Neutrophil (primary cell): ENCODE results near the gene GAREM1.
"Not testable (repeated sequence)": the region's sequence is repeated elsewhere in the genome, so short reads cannot be mapped to it uniquely, and the experiment has no call there.

Experiments used
- H3K27ac ChIP-seq: fragments of 200-600 bp; sonication (generic); 2 replicates; pipeline ENCODE4 v1.5.1; 2016; ENCODE audit warnings: mild to moderate bottlenecking, moderate library complexity
- H3K27me3 ChIP-seq: fragments of 200-600 bp; sonication (generic); 2 replicates; pipeline ENCODE4 v1.6.0; 2016; ENCODE audit warnings: mild to moderate bottlenecking
- H3K36me3 ChIP-seq: fragments of 200-600 bp; sonication (generic); 2 replicates; pipeline ENCODE4 v1.5.1; 2017
- H3K4me1 ChIP-seq, 2 experiments: fragments of 200-600 bp in 1 of 2; sonication (generic) in 1 of 2; 1 replicate in 1 of 2; 2 replicates in 1 of 2; pipeline versions ENCODE4 v1.5.1 to v1.6.1; 2013 to 2016; ENCODE audit warnings: low read depth in 1 of 2, low read length in 1 of 2, mild to moderate bottlenecking in 1 of 2, moderate library complexity in 1 of 2; ENCODE audit not compliant: control insufficient read depth in 1 of 2, insufficient read depth in 1 of 2
- H3K4me3 ChIP-seq, 2 experiments: fragments of 200-600 bp in 1 of 2; sonication (generic) in 1 of 2; 1 replicate in 1 of 2; 2 replicates in 1 of 2; pipeline ENCODE4 v1.5.1; 2013 to 2016; ENCODE audit warnings: low read depth in 1 of 2, low read length in 1 of 2, mild to moderate bottlenecking in 1 of 2, moderate library complexity in 1 of 2
- H3K9me3 ChIP-seq: fragments of 200-600 bp; sonication (generic); 2 replicates; pipeline ENCODE4 v1.5.1; 2016
- TF ChIP-seq, protein P1 (sequence below): fragments of 200-600 bp; sonication (generic); IDR thresholded peaks from 2 replicates; pipeline ENCODE4 v1.5.1; 2016; ENCODE audit warnings: antibody characterized with exemption

Gene GAREM1

DNA sequence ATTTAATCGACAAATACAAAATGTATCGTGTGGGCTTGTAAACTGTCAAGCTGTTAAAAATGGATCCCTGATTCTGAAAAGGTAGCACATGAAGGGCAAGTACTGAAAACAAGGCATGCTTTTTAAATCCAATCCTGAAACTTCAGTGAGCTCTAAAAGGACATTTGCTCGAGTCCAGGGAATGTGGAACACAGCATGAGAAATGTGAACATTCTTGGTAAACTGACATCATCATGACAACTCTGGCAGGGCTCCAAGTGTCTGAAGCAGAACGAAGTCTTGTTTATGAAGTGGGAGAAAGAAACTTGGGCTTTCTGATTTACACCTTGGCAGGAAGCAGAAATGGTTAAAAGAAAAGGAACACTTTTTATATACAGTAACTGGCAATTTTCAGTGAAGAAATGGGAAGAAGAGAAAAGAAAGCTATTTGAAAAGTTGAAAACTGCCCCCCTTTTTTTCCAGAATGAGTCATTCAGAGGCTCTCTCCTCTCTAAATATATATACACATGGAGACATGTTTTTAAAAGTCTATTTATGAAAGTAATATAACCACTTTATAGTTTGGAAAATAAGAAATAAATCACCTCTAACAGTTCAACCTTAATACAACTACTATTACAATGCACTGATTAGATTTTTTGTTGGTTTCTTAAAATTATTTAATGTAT is 120.8 kb downstream of the GAREM1 start:
- no peaks in the 10 kb centered on the region for H3K9me3 ChIP-seq
- no peaks in the 10 kb centered on the region for H3K36me3 ChIP-seq
- no peak overlapping the region for H3K4me3 ChIP-seq
- no peak overlapping the region for H3K27ac ChIP-seq
- TF ChIP-seq, protein P1, sequence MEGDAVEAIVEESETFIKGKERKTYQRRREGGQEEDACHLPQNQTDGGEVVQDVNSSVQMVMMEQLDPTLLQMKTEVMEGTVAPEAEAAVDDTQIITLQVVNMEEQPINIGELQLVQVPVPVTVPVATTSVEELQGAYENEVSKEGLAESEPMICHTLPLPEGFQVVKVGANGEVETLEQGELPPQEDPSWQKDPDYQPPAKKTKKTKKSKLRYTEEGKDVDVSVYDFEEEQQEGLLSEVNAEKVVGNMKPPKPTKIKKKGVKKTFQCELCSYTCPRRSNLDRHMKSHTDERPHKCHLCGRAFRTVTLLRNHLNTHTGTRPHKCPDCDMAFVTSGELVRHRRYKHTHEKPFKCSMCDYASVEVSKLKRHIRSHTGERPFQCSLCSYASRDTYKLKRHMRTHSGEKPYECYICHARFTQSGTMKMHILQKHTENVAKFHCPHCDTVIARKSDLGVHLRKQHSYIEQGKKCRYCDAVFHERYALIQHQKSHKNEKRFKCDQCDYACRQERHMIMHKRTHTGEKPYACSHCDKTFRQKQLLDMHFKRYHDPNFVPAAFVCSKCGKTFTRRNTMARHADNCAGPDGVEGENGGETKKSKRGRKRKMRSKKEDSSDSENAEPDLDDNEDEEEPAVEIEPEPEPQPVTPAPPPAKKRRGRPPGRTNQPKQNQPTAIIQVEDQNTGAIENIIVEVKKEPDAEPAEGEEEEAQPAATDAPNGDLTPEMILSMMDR: no peak
- no peaks in the 10 kb centered on the region for H3K4me1 ChIP-seq
- no peaks in the 10 kb centered on the region for H3K27me3 ChIP-seq

DNA sequence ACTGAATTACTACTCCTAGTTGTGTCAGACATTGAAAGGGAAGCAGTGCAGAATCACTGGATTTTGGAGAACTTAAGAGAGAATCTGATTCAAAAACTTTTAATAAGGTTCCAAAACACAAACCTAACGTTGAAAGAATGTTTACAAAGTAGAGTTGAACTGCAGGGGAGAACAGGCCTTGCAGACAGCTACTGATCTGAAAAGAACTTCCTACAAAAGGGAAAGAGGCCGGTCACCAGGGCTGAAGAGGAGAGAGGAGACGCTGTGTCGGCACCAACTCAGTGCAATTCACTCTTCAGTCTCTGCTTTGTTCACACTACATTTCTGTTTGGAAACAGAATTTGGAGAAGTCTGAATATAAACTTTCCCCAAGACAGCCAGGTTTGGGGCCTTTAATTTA is 124.0 kb downstream of the GAREM1 start:
- H3K27ac ChIP-seq: no peak overlapping the region
- no peaks in the 10 kb centered on the region for H3K27me3 ChIP-seq
- no peaks in the 10 kb centered on the region for H3K36me3 ChIP-seq
- TF ChIP-seq, protein P1: no peak
- H3K4me1 ChIP-seq: no peaks in the 10 kb centered on the region
- H3K9me3 ChIP-seq: no peaks in the 10 kb centered on the region
- H3K4me3 ChIP-seq: no peak overlapping the region

DNA sequence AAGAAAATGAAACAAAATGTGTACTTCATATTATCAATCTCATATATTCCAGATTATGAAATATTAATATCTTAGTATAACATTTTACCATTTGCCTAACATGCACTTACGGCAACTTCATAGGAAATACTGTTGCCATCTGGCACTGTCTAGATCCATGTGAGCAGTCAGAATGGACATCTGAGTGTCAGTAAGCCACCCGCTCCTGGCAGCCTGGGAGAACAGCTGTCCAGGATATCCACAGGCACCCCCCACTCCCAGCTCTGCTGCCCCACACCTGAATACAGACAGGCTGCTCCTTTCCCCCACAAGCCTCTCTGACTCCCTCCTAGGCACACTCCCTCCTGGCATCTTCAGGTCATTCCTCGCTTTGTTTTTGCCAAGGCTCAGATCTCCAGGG is 127.0 kb downstream of the GAREM1 start:
- no peak overlapping the region for H3K4me3 ChIP-seq
- no peaks in the 10 kb centered on the region for H3K27me3 ChIP-seq
- H3K36me3 ChIP-seq: no peaks in the 10 kb centered on the region
- TF ChIP-seq, protein P1: no peak
- H3K9me3 ChIP-seq: no peaks in the 10 kb centered on the region
- H3K27ac ChIP-seq: no peak overlapping the region
- no peaks in the 10 kb centered on the region for H3K4me1 ChIP-seq

DNA sequence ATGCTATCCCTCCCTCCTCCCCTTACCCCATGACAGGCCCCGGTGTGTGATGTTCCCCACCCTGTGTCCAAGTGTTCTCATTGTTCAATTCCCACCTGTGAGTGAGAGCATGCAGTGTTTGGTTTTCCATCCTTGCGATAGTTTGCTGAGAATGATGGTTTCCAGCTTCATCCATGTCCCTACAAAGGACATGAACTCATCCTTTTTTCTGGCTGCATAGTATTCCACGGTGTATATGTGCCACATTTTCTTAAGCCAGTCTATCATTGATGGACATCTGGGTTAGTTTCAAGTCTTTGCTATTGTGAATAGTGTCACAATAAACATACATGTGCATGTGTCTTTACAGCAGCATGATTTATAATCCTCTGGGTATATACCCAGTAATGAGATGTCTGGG is 129.6 kb downstream of the GAREM1 start:
- not testable (repeated sequence) for H3K36me3 ChIP-seq, H3K9me3 ChIP-seq, H3K27me3 ChIP-seq, H3K27ac ChIP-seq, H3K4me3 ChIP-seq, H3K4me1 ChIP-seq

DNA sequence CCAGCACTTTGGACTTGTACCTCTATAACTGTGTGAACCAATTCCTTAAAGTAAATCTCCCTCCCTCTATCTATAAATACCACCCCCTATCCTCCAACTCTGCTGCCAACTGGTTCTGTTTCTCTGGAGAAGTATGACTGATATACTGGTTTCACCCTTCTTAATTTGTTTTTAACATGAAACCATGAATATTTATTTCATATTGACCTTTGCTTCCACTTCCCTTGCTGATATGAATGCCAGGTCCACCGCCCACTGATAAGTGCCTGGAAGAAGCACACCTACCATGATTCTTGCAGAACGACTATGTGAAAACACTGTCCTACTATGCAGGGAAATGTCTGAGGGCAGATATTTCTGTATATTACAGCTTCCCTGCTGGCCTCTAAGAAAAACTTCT is 131.6 kb downstream of the GAREM1 start:
- H3K27ac ChIP-seq: no peak overlapping the region
- no peaks in the 10 kb centered on the region for H3K36me3 ChIP-seq
- no peak overlapping the region for H3K4me3 ChIP-seq
- peaks cover 6% of the 10 kb centered on the region for H3K27me3 ChIP-seq
- H3K4me1 ChIP-seq: no peaks in the 10 kb centered on the region
- TF ChIP-seq, protein P1: no peak
- H3K9me3 ChIP-seq: no peaks in the 10 kb centered on the region

DNA sequence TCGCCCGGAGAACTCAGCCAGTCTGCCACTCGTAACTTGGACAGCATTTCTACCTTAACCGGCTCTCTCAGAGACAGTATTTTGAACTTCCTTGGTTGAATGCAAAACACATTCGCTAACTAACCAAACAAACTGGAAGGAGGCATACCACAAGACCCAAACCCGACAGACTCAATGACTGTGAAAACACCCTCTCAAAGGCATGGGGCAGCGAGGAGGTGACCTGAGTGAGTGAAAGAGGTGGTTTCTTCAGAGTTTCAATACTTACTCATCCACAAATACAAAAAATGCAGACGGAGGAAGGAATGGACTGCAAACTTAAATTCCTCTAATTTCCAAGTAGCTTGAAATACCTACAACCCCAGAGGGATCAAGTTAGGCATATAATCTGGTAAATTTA is 132.9 kb downstream of the GAREM1 start:
- Histone ChIP-seq H3K36me3 (no peaks in the 10 kb centered on the region), H3K4me3 (no peak overlapping the region), H3K27me3 (peaks cover 6% of the 10 kb centered on the region), H3K9me3 (no peaks in the 10 kb centered on the region), H3K27ac (no peak overlapping the region), H3K4me1 (no peaks in the 10 kb centered on the region)
- TF ChIP-seq, protein P1: no peak
